WTC11 (cell line): ENCODE measurements around the gene ADAM19. TPM values are rescaled to one million over a fixed set of nuclear protein-coding genes. Genes with fewer than 3 reads are reported as not detected.

Source experiments
- ATAC-seq: fragments of 200-7000 bp; cut with Tn5 transposase; 2 replicates; pipeline ENCODE4 v1.10.0; 2021; ENCODE audit warnings: mild to moderate bottlenecking, moderate library complexity
- CTCF ChIA-PET: fragments of 300-600 bp; sonication (Branson Sonifier 250); formaldehyde crosslinking; loops from one replicate; lab custom pipeline; 2021; ENCODE audit warnings: antibody characterized with exemption; lab: Charles Lee
- POLR2A ChIA-PET: fragments of 350-600 bp; sonication (Branson Sonifier 250); formaldehyde crosslinking; loops from one replicate; lab custom pipeline; 2021; ENCODE audit warnings: antibody characterized with exemption; lab: Charles Lee
- DNase-seq: peaks from one replicate; pipeline ENCODE4 v3.0.0; 2021; ENCODE audit warnings: low spot score
- H3K27ac Mint-ChIP-seq: 2 replicates; pipeline ENCODE4 v1.8.0; 2021; ENCODE audit warnings: mixed read lengths
- H3K27me3 Mint-ChIP-seq: 2 replicates; pipeline ENCODE4 v1.8.0; 2021; ENCODE audit warnings: low read depth, mild to moderate bottlenecking, moderate library complexity, mixed read lengths
- H3K36me3 Mint-ChIP-seq: 2 replicates; pipeline ENCODE4 v1.8.0; 2021; ENCODE audit warnings: mixed read lengths
- H3K4me1 Mint-ChIP-seq: 2 replicates; pipeline ENCODE4 v1.8.0; 2022; ENCODE audit warnings: mixed read lengths
- H3K4me3 Mint-ChIP-seq: 2 replicates; pipeline ENCODE4 v1.8.0; 2021; ENCODE audit warnings: mild to moderate bottlenecking, moderate library complexity, mixed read lengths
- H3K9me3 Mint-ChIP-seq: 2 replicates; pipeline ENCODE4 v1.8.0; 2021; ENCODE audit warnings: mixed read lengths
- ERG ChIP-seq: fragments of 250-450 bp; sonication (Bioruptor Pico); IDR thresholded peaks from 2 replicates; pipeline ENCODE4 v1.8.0; 2021; ENCODE audit warnings: mild to moderate bottlenecking
- FOXK1 ChIP-seq: sonication (generic); formaldehyde crosslinking; IDR thresholded peaks from 2 replicates; pipeline ENCODE4 v1.8.0; 2022; ENCODE audit warnings: mild to moderate bottlenecking, moderate library complexity, missing genetic modification reagents
- HMGA2 ChIP-seq: fragments of 250-450 bp; sonication (Bioruptor Pico); IDR thresholded peaks from 2 replicates; pipeline ENCODE4 v1.4.0; 2021; ENCODE audit warnings: mild to moderate bottlenecking, moderate library complexity
- KAT7 ChIP-seq: sonication (generic); formaldehyde crosslinking; IDR thresholded peaks from 2 replicates; pipeline ENCODE4 v1.8.1; 2023; ENCODE audit warnings: missing genetic modification reagents, mild to moderate bottlenecking, borderline replicate concordance
- MLX ChIP-seq: sonication (generic); formaldehyde crosslinking; IDR thresholded peaks from 2 replicates; pipeline ENCODE4 v1.8.1; 2023; ENCODE audit warnings: mild to moderate bottlenecking, missing genetic modification reagents, moderate library complexity
- MXD4 ChIP-seq: fragments of 250-450 bp; sonication (Bioruptor Pico); IDR thresholded peaks from 2 replicates; pipeline ENCODE4 v1.8.0; 2021; ENCODE audit warnings: mild to moderate bottlenecking, moderate library complexity, borderline replicate concordance
- PRRX2 ChIP-seq: fragments of 250-450 bp; sonication (Bioruptor Pico); IDR thresholded peaks from 2 replicates; pipeline ENCODE4 v1.8.0; 2021; ENCODE audit warnings: mild to moderate bottlenecking
- SOX15 ChIP-seq: fragments of 250-450 bp; sonication (Bioruptor Pico); IDR thresholded peaks from 2 replicates; pipeline ENCODE4 v1.9.0; 2021; ENCODE audit warnings: mild to moderate bottlenecking
- ZNF219 ChIP-seq: sonication (generic); formaldehyde crosslinking; IDR thresholded peaks from 2 replicates; pipeline ENCODE4 v1.8.0; 2023; ENCODE audit warnings: missing genetic modification reagents, mild to moderate bottlenecking, borderline replicate concordance
- ZNF423 ChIP-seq: fragments of 250-450 bp; sonication (Bioruptor Pico); IDR thresholded peaks from 2 replicates; pipeline ENCODE4 v2.1.2; 2022; ENCODE audit warnings: mild to moderate bottlenecking, moderate library complexity
- total RNA-seq: library from RNA; stranded (reverse); gene quantifications from 3 replicates; pipeline ENCODE4 v1.2.3, GENCODE V29; 2021
- TF ChIP-seq, protein P1 (sequence below): fragments of 250-450 bp; sonication (Bioruptor Pico); IDR thresholded peaks from 2 replicates; pipeline ENCODE4 v2.1.2; 2022; ENCODE audit warnings: mild to moderate bottlenecking, moderate library complexity
- TF ChIP-seq, protein P2 (sequence below): sonication (generic); formaldehyde crosslinking; IDR thresholded peaks from 2 replicates; pipeline ENCODE4 v1.8.0; 2022; ENCODE audit warnings: mild to moderate bottlenecking, missing genetic modification reagents
- TF ChIP-seq, protein P3 (sequence below): sonication (generic); formaldehyde crosslinking; IDR thresholded peaks from 2 replicates; pipeline ENCODE4 v1.8.1; 2022; ENCODE audit warnings: low read depth, mild to moderate bottlenecking, moderate library complexity, missing genetic modification reagents, borderline replicate concordance
- TF ChIP-seq, protein P4 (sequence below): fragments of 250-450 bp; sonication (Bioruptor Pico); IDR thresholded peaks from 2 replicates; pipeline ENCODE4 v1.9.0; 2021; ENCODE audit warnings: mild to moderate bottlenecking

Gene ADAM19
- total RNA-seq, 1 experiment from 2014 or later: 28.6 TPM

GRCh38 chr5:157616785-157617184, 41.2 kb upstream of the ADAM19 start (continued):
- TF ChIP-seq KAT7 (CRISPR knock-in tag) (no peak), FOXK1 (CRISPR knock-in tag) (no peak)
- TF ChIP-seq, all 79 proteins: peak for 0

DNA sequence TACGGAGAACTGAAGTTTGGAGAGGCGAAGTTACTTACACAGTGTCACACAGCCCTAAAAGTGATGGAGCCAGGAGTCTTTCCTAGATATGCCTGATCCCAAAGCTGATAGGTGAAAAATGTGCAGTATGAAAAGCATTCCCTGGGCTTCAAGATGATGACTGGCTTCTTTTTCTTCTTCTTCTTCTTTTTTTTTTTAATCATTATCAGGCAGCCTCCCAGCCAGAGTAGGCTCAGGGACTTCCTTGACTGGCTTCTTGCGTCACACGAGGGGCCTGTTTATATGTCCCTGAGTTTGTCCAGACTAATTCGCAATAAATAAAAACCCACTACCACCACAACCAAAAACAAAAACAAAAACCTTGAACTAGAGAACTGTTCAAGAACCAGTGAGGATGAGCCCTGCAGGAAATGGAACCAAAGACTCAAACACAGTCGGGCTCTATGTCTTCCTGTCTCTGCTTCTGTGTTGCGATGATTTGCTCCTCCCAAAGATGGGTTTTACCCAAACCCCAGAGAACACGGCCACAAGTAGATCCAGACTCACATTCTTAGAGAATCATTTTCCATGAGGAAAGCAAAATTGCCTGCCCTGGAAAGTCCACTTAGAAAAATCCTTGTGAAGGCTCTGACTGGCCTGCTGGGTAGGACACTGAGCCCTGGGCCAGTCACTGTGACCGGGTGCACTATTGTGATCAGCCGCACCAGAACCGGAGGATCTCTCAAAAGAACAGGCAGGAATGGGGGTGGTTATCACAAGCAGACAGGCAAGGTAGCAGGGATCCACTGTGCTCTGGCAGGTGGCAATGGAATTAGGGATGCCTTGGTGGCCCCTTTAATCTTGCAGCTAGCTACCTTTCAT, 38.0 kb upstream of the ADAM19 start:
- TF ChIP-seq PRRX2 (no peak), ZNF219 (no peak)
- TF ChIP-seq, protein P1, sequence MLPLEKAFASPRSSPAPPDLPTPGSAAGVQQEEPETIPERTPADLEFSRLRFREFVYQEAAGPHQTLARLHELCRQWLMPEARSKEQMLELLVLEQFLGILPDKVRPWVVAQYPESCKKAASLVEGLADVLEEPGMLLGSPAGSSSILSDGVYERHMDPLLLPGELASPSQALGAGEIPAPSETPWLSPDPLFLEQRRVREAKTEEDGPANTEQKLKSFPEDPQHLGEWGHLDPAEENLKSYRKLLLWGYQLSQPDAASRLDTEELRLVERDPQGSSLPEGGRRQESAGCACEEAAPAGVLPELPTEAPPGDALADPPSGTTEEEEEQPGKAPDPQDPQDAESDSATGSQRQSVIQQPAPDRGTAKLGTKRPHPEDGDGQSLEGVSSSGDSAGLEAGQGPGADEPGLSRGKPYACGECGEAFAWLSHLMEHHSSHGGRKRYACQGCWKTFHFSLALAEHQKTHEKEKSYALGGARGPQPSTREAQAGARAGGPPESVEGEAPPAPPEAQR (CRISPR knock-in tag): no peak
- ChIA-PET POLR2A (no interaction called here), CTCF (interaction anchor here (0.8 kb wide), 1 partner anchor 310 kb away, joined by 3 read pairs; no protein-coding TSS in a partner anchor)
- H3K4me1 Mint-ChIP-seq: no peaks in the 10 kb centered on the region; the same call in 1 of the 2 replicates
- no peaks in the 10 kb centered on the region for H3K27me3 Mint-ChIP-seq
- DNase-seq (no peak), ATAC-seq (no peak)
- no peak overlapping the region for H3K4me3 Mint-ChIP-seq
- H3K9me3 Mint-ChIP-seq: no peaks in the 10 kb centered on the region
- no peak overlapping the region for H3K27ac Mint-ChIP-seq
- no peaks in the 10 kb centered on the region for H3K36me3 Mint-ChIP-seq

- TF ChIP-seq ZNF423 (CRISPR knock-in tag): no peak
- TF ChIP-seq, protein P2, sequence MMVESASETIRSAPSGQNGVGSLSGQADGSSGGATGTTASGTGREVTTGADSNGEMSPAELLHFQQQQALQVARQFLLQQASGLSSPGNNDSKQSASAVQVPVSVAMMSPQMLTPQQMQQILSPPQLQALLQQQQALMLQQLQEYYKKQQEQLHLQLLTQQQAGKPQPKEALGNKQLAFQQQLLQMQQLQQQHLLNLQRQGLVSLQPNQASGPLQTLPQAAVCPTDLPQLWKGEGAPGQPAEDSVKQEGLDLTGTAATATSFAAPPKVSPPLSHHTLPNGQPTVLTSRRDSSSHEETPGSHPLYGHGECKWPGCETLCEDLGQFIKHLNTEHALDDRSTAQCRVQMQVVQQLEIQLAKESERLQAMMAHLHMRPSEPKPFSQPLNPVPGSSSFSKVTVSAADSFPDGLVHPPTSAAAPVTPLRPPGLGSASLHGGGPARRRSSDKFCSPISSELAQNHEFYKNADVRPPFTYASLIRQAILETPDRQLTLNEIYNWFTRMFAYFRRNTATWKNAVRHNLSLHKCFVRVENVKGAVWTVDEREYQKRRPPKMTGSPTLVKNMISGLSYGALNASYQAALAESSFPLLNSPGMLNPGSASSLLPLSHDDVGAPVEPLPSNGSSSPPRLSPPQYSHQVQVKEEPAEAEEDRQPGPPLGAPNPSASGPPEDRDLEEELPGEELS (CRISPR knock-in tag): no peak
- no peak overlapping the region for H3K4me3 Mint-ChIP-seq
- H3K27ac Mint-ChIP-seq: no peak overlapping the region
- H3K36me3 Mint-ChIP-seq: no peaks in the 10 kb centered on the region
- ATAC-seq: no peak
- no peaks in the 10 kb centered on the region; the same call in 1 of the 2 replicates for H3K4me1 Mint-ChIP-seq
- ChIA-PET POLR2A (no interaction called here), CTCF (interaction anchor here (0.8 kb wide), 1 partner anchor 309 kb away, joined by 3 read pairs; no protein-coding TSS in a partner anchor)
- DNase-seq: no peak
- 0 out of 2 replicates have a peak, but pooled peaks cover 3% of the 10 kb centered on the region for H3K9me3 Mint-ChIP-seq
- H3K27me3 Mint-ChIP-seq: no peaks in the 10 kb centered on the region
Measured at GRCh38 chr5:157612581-157612980, 37.0 kb upstream of the ADAM19 start.

GRCh38 chr5:157611571-157612476, 36.2 kb upstream of the ADAM19 start:
- Mint-ChIP-seq H3K9me3 (0 out of 2 replicates have a peak, but pooled peaks cover 3% of the 10 kb centered on the region), H3K36me3 (no peaks in the 10 kb centered on the region), H3K27ac (no peak overlapping the region), H3K4me1 (no peaks in the 10 kb centered on the region; the same call in 1 of the 2 replicates), H3K4me3 (no peak overlapping the region), H3K27me3 (no peaks in the 10 kb centered on the region)
- ChIA-PET POLR2A (no interaction called here), CTCF (no interaction called here)
- ATAC-seq (no peak), DNase-seq (no peak)
- TF ChIP-seq MXD4 (no peak), ERG (no peak), MLX (CRISPR knock-in tag) (no peak), SOX15 (CRISPR knock-in tag) (no peak), KAT7 (CRISPR knock-in tag) (no peak), HMGA2 (no peak)
- TF ChIP-seq, protein P3, sequence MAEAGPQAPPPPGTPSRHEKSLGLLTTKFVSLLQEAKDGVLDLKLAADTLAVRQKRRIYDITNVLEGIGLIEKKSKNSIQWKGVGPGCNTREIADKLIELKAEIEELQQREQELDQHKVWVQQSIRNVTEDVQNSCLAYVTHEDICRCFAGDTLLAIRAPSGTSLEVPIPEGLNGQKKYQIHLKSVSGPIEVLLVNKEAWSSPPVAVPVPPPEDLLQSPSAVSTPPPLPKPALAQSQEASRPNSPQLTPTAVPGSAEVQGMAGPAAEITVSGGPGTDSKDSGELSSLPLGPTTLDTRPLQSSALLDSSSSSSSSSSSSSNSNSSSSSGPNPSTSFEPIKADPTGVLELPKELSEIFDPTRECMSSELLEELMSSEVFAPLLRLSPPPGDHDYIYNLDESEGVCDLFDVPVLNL (CRISPR knock-in tag): no peak
- TF ChIP-seq, protein P4, sequence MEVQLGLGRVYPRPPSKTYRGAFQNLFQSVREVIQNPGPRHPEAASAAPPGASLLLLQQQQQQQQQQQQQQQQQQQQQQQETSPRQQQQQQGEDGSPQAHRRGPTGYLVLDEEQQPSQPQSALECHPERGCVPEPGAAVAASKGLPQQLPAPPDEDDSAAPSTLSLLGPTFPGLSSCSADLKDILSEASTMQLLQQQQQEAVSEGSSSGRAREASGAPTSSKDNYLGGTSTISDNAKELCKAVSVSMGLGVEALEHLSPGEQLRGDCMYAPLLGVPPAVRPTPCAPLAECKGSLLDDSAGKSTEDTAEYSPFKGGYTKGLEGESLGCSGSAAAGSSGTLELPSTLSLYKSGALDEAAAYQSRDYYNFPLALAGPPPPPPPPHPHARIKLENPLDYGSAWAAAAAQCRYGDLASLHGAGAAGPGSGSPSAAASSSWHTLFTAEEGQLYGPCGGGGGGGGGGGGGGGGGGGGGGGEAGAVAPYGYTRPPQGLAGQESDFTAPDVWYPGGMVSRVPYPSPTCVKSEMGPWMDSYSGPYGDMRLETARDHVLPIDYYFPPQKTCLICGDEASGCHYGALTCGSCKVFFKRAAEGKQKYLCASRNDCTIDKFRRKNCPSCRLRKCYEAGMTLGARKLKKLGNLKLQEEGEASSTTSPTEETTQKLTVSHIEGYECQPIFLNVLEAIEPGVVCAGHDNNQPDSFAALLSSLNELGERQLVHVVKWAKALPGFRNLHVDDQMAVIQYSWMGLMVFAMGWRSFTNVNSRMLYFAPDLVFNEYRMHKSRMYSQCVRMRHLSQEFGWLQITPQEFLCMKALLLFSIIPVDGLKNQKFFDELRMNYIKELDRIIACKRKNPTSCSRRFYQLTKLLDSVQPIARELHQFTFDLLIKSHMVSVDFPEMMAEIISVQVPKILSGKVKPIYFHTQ (CRISPR knock-in tag): no peak
